ENCODE results near the gene KRT75. TPM values are rescaled to one million over a fixed set of nuclear protein-coding genes. Genes with fewer than 3 reads are reported as not detected.

Gene KRT75
- under 1 TPM in 1 of 2 donors, not detected in 1; 0.10 TPM for total RNA-seq

- Histone ChIP-seq H3K4me3 (no peak within 1 kb of the TSS), H3K9me3 (no peaks in the 10 kb centered on the region), H3K27ac (no peak within 1 kb of the TSS), H3K9ac (ENCODE audit: low read depth in 2 of 2, low read length in 2 of 2) (no peak within 1 kb of the TSS), H3K36me3 (no peaks in the 10 kb centered on the region), H3K4me1 (no peaks in the 10 kb centered on the region), H3K27me3 (no peaks in the 10 kb centered on the region)
- TF ChIP-seq CTCF (IDR thresholded peaks at IDR 0.05), result no peak
- intact Hi-C loops (cut with DNase I), result no loop called here
- DNase-seq, result no peak
These were observed at the start of gene KRT75 for GRCh38 chr12:52434081-52434733. KRT75 (minus strand) TSS chr12:52434371; CDS start chr12:52434304, 67 bp downstream.

- intact Hi-C loops (cut with DNase I), result no loop called here
These were observed 45.9 kb upstream of the KRT75 start for GRCh38 chr12:52480073-52480472.

GRCh38 chr12:52477651-52478050 lies 43.5 kb upstream of the KRT75 start:
- Histone ChIP-seq H3K27ac (no peak overlapping the region), H3K9ac (ENCODE audit: low read depth in 2 of 2, low read length in 2 of 2) (no peak overlapping the region), H3K36me3 (no peaks in the 10 kb centered on the region), H3K9me3 (no peaks in the 10 kb centered on the region), H3K27me3 (no peaks in the 10 kb centered on the region), H3K4me1 (no peaks in the 10 kb centered on the region), H3K4me3 (no peak overlapping the region)
- DNase-seq, result no peak
- no peak for TF ChIP-seq CTCF (IDR thresholded peaks at IDR 0.05)
- intact Hi-C loops (cut with DNase I), result no loop called here

More at GRCh38 chr12:52480073-52480472, 45.9 kb upstream of the KRT75 start:
- H3K4me1 ChIP-seq, result no peaks in the 10 kb centered on the region
- H3K4me3 ChIP-seq, result no peak overlapping the region
- no peaks in the 10 kb centered on the region for H3K9me3 ChIP-seq
- no peak for DNase-seq
- H3K36me3 ChIP-seq, result no peaks in the 10 kb centered on the region
- TF ChIP-seq CTCF (IDR thresholded peaks at IDR 0.05), result no peak
- no peak overlapping the region for H3K27ac ChIP-seq
- no peak overlapping the region for H3K9ac ChIP-seq (ENCODE audit: low read depth in 2 of 2, low read length in 2 of 2)
- H3K27me3 ChIP-seq, result no peaks in the 10 kb centered on the region

- H3K27me3 ChIP-seq, result no peaks in the 10 kb centered on the region
- no peak overlapping the region for H3K9ac ChIP-seq (ENCODE audit: low read depth in 2 of 2, low read length in 2 of 2)
- H3K36me3 ChIP-seq, result no peaks in the 10 kb centered on the region
- no peaks in the 10 kb centered on the region for H3K9me3 ChIP-seq
- no peak for DNase-seq
- no peak overlapping the region for H3K4me3 ChIP-seq
- intact Hi-C loops (cut with DNase I), result no loop called here
- no peak overlapping the region for H3K27ac ChIP-seq
- TF ChIP-seq CTCF (IDR thresholded peaks at IDR 0.05), result no peak
- no peaks in the 10 kb centered on the region for H3K4me1 ChIP-seq
These were observed 40.0 kb upstream of the KRT75 start for GRCh38 chr12:52474212-52474611.

- DNase-seq, result no peak
These were observed 39.6 kb upstream of the KRT75 start, which contains the start of gene KRT6C for GRCh38 chr12:52473768-52474167. KRT6C (minus strand) TSS chr12:52473805; CDS start chr12:52473737, 68 bp downstream.

More at GRCh38 chr12:52473768-52474167, 39.6 kb upstream of the KRT75 start, which contains the start of gene KRT6C:
- Histone ChIP-seq H3K9ac (ENCODE audit: low read depth in 2 of 2, low read length in 2 of 2) (no peak within 1 kb of the TSS), H3K27ac (no peak within 1 kb of the TSS), H3K36me3 (no peaks in the 10 kb centered on the region), H3K9me3 (no peaks in the 10 kb centered on the region), H3K4me3 (no peak within 1 kb of the TSS), H3K4me1 (no peaks in the 10 kb centered on the region), H3K27me3 (no peaks in the 10 kb centered on the region)
- intact Hi-C loops (cut with DNase I), result no loop called here
- no peak for TF ChIP-seq CTCF (IDR thresholded peaks at IDR 0.05)

All from colonic mucosa (tissue), 4 donors.